Measurements from ENCODE around the gene PSME3. TPM values are rescaled to one million over a fixed set of nuclear protein-coding genes. Genes with fewer than 3 reads are reported as not detected.

Gene PSME3
- total and polyA plus RNA-seq, 2 of the 13 experiments (the other 11 are each of a cell fraction or from before 2014, with no cell fraction given), result 66.3 to 135 TPM

GRCh38 chr17:42878123-42878880 lies 45.1 kb downstream of the PSME3 start (continued):
- TF ChIP-seq ATF2 (CRISPR knock-in tag; IDR thresholded peaks at IDR 0.05) (no peak), HMGXB4 (CRISPR knock-in tag; IDR thresholded peaks at IDR 0.05; ENCODE audit: borderline replicate concordance in 1 of 2, low read depth in 1 of 2) (no peak), ZBTB3 (CRISPR knock-in tag; IDR thresholded peaks at IDR 0.05; ENCODE audit: borderline replicate concordance, low read depth) (no peak), ARID2 (CRISPR knock-in tag; IDR thresholded peaks at IDR 0.05; ENCODE audit: borderline replicate concordance) (no peak), NFATC3 (CRISPR knock-in tag; IDR thresholded peaks at IDR 0.05) (no peak), MEIS2 (CRISPR knock-in tag; IDR thresholded peaks at IDR 0.05) (no peak), TGIF2 (CRISPR knock-in tag; IDR thresholded peaks at IDR 0.05) (no peak), TAF15 (IDR thresholded peaks at IDR 0.05; ENCODE audit: low read depth, low read length, poor library complexity, severe bottlenecking) (no peak), NFE2L1 (CRISPR knock-in tag; IDR thresholded peaks at IDR 0.05; ENCODE audit: borderline replicate concordance) (no peak), ASH2L (IDR thresholded peaks at IDR 0.05; ENCODE audit: insufficient read length, low read depth, low read length) (no peak), CCDC6 (CRISPR knock-in tag; IDR thresholded peaks at IDR 0.05) (no peak), ZNF414 (CRISPR knock-in tag; IDR thresholded peaks at IDR 0.05) (0 out of 2 replicates have a peak, but pooled peaks have one; percentile 43), UBTF (CRISPR knock-in tag; IDR thresholded peaks at IDR 0.05) (peak; percentile 32), YEATS2 (CRISPR knock-in tag; IDR thresholded peaks at IDR 0.05; ENCODE audit: borderline replicate concordance) (no peak), NKX3-1 (CRISPR knock-in tag; IDR thresholded peaks at IDR 0.05) (no peak), ELF1 (CRISPR knock-in tag; IDR thresholded peaks at IDR 0.05) (no peak), HOXA5 (CRISPR knock-in tag; IDR thresholded peaks at IDR 0.05) (no peak), ZBED4 (CRISPR knock-in tag; IDR thresholded peaks at IDR 0.05; ENCODE audit: borderline replicate concordance) (0 out of 2 replicates have a peak, but pooled peaks have one; percentile 5)

Data from HepG2 (cell line).